Measurements from ENCODE around the gene VSIG10L2. TPM values are rescaled to one million over a fixed set of nuclear protein-coding genes. Genes with fewer than 3 reads are reported as not detected.

The VSIG10L2 gene
- total RNA-seq, 1 experiment from 2014 or later = not detected

DNA sequence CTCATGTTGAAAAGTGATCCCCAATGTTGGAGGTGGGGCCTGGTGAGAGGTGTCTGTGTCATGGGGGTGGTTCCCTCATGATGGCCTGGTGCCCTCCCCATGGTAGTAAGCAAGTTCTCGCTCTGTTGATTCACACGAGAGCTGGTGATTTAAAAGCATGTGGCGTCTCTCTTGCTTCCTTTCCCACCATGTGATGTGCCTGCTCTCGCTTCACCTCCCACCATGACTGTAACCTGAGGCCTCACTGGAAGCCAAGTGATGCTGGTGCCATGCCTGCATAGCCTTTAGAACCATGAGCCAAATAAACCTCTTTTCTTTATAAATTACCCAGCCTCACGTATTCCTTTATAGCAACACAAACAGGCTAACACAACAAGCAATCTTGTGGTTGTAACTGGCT, 52.4 kb downstream of the VSIG10L2 start:
- Histone ChIP-seq H3K4me2 (ENCODE audit: insufficient read depth, insufficient read length, low read length) (no peak overlapping the region), H2BK120ac (ENCODE audit: low read depth, low read length, poor library complexity, severe bottlenecking) (no peak overlapping the region), H3K27ac (ENCODE audit: insufficient read length, low read depth, low read length) (no peak overlapping the region), H2BK15ac (ENCODE audit: low read depth, low read length) (no peak overlapping the region), H2BK20ac (ENCODE audit: low read depth, low read length, poor library complexity, severe bottlenecking) (no peak overlapping the region), H2BK12ac (ENCODE audit: insufficient read length, low read depth, low read length) (no peak overlapping the region), H3K18ac (ENCODE audit: insufficient read length, low read depth, low read length) (no peak overlapping the region), H2AFZ (ENCODE audit: low read length) (no peak overlapping the region), H3K4me1 (ENCODE audit: insufficient read depth, low read length) (no peaks in the 10 kb centered on the region), H2BK5ac (ENCODE audit: insufficient read length, low read length) (no peak overlapping the region), H3K56ac (ENCODE audit: insufficient read length, low read depth, low read length) (no peak overlapping the region), H3K79me2 (ENCODE audit: insufficient read depth, low read length) (no peaks in the 10 kb centered on the region), H4K5ac (ENCODE audit: insufficient read length, low read depth, low read length) (no peak overlapping the region), H3K4ac (ENCODE audit: low read depth, low read length) (no peak overlapping the region), H4K91ac (ENCODE audit: insufficient read length, low read depth, low read length) (no peak overlapping the region), H3K27me3 (ENCODE audit: insufficient read depth, low read length) (no peaks in the 10 kb centered on the region), H4K20me1 (ENCODE audit: control insufficient read depth, insufficient read depth, insufficient read length) (no peaks in the 10 kb centered on the region), H3K23ac (ENCODE audit: insufficient read length, low read depth, low read length) (no peak overlapping the region), H3T11ph (ENCODE audit: low read length) (no peak overlapping the region), H3K23me2 (ENCODE audit: insufficient read length, low read depth, low read length, poor library complexity, severe bottlenecking) (no peaks in the 10 kb centered on the region), H3K9ac (ENCODE audit: extremely low read depth, insufficient read length, low read length) (no peak overlapping the region), H4K8ac (replicated peaks; ENCODE audit: insufficient read length, low read depth, low read length) (no peak overlapping the region), H2AK5ac (ENCODE audit: insufficient read length, low read length) (no peak overlapping the region), H3K9me3 (ENCODE audit: control insufficient read depth, low read depth, low read length) (no peaks in the 10 kb centered on the region), H3K14ac (ENCODE audit: insufficient read depth, low read length) (no peak overlapping the region), H3K79me1 (ENCODE audit: insufficient read depth, low read depth, low read length, poor library complexity, severe bottlenecking) (no peaks in the 10 kb centered on the region)
- H3K9me3 Mint-ChIP-seq = no peaks in the 10 kb centered on the region
- no CpG with 5 or more reads among the region's 5 CpGs for WGBS (ENCODE audit: extremely low coverage, insufficient read length, low lambda C conversion rate)
- TF ChIP-seq, protein P1, sequence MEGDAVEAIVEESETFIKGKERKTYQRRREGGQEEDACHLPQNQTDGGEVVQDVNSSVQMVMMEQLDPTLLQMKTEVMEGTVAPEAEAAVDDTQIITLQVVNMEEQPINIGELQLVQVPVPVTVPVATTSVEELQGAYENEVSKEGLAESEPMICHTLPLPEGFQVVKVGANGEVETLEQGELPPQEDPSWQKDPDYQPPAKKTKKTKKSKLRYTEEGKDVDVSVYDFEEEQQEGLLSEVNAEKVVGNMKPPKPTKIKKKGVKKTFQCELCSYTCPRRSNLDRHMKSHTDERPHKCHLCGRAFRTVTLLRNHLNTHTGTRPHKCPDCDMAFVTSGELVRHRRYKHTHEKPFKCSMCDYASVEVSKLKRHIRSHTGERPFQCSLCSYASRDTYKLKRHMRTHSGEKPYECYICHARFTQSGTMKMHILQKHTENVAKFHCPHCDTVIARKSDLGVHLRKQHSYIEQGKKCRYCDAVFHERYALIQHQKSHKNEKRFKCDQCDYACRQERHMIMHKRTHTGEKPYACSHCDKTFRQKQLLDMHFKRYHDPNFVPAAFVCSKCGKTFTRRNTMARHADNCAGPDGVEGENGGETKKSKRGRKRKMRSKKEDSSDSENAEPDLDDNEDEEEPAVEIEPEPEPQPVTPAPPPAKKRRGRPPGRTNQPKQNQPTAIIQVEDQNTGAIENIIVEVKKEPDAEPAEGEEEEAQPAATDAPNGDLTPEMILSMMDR (conservative IDR thresholded peaks at IDR 0.05) = no peak
- H3K36me3 Mint-ChIP-seq (ENCODE audit: insufficient read depth in 1 of 3, low read depth in 3 of 3) = peaks cover 16 to 24% (median 19%) of the 10 kb centered on the region in 3 experiments; a peak in 6 of 7 replicates
- peaks cover 2 to 4% of the 10 kb centered on the region in 2 experiments for H3K4me1 Mint-ChIP-seq
- H3K27ac Mint-ChIP-seq = no peak overlapping the region
- no peaks in the 10 kb centered on the region for H3K27me3 Mint-ChIP-seq (ENCODE audit: low read depth)
- no peak for DNase-seq
- no peak overlapping the region for H3K4me3 Mint-ChIP-seq

Measured in H9 (cell line).